T-helper 17 cell (primary cell): Measurements from ENCODE around the gene CNNM3. TPM values are rescaled to one million over a fixed set of nuclear protein-coding genes. Genes with fewer than 3 reads are reported as not detected.

Experiments
- ATAC-seq: fragments of 150-1000 bp; cut with Tn5 transposase; 2 replicates; pipeline ENCODE4 v1.10.0; 2021; ENCODE audit warnings: mild to moderate bottlenecking, moderate library complexity
- DNase-seq, 3 donors: peaks; one replicate each; pipeline versions ENCODE4 v3.0.0 to v3.0.0-alpha.2; 2020 to 2021
- H3K9me3 ChIP-seq: one replicate; pipeline ENCODE4 v1.7.0; 2013; ENCODE audit warnings: low read length, mild to moderate bottlenecking; ENCODE audit not compliant: control insufficient read depth, poor library complexity, severe bottlenecking
- H3K27ac Mint-ChIP-seq: one replicate; pipeline ENCODE4 v1.8.0; 2022; ENCODE audit warnings: mild to moderate bottlenecking, moderate library complexity, mixed read lengths
- H3K27me3 Mint-ChIP-seq: one replicate; pipeline ENCODE4 v1.8.0; 2022; ENCODE audit warnings: mixed read lengths
- H3K36me3 Mint-ChIP-seq: one replicate; pipeline ENCODE4 v1.8.0; 2022; ENCODE audit warnings: low read depth, mixed read lengths
- H3K4me1 Mint-ChIP-seq: one replicate; pipeline ENCODE4 v1.8.0; 2022; ENCODE audit warnings: mild to moderate bottlenecking, mixed read lengths
- H3K4me3 Mint-ChIP-seq: one replicate; pipeline ENCODE4 v1.8.0; 2022; ENCODE audit warnings: mild to moderate bottlenecking, moderate library complexity, mixed read lengths
- total RNA-seq, 4 donors: library from RNA in 2 of 4; stranded (reverse) in 2 of 4; gene quantifications; one replicate each; pipeline ENCODE4 v1.2.3 and lab custom pipeline; 2022 to 2026

The CNNM3 gene
- total RNA-seq, 2 donors from 2014 or later, result 30.8 to 39.5 TPM

- Mint-ChIP-seq H3K4me3 (peak within 1 kb of the TSS; percentile 90), H3K4me1 (peaks cover 23% of the 10 kb centered on the region), H3K27ac (peak within 1 kb of the TSS; percentile 92)
Measured at GRCh38 chr2:96869822-96870625, 54.0 kb downstream of the CNNM3 start, which contains the start of gene SEMA4C. SEMA4C (minus strand) TSS chr2:96870080; CDS start chr2:96867886, 2,194 bp downstream.

GRCh38 chr2:96870626-96871255 lies 54.7 kb downstream of the CNNM3 start:
- H3K27me3 Mint-ChIP-seq, result no peaks in the 10 kb centered on the region
- H3K36me3 Mint-ChIP-seq, result no peaks in the 10 kb centered on the region
- H3K27ac Mint-ChIP-seq, result peak overlapping the region; percentile 92
- ATAC-seq, result peak; percentile 72
- DNase-seq, result peak; percentile 36 to 54 (median 44)
- H3K4me3 Mint-ChIP-seq, result peak overlapping the region; percentile 90
- H3K4me1 Mint-ChIP-seq, result peaks cover 27% of the 10 kb centered on the region
- H3K9me3 ChIP-seq, result no peaks in the 10 kb centered on the region

More at GRCh38 chr2:96869822-96870625, 54.0 kb downstream of the CNNM3 start, which contains the start of gene SEMA4C:
- no peaks in the 10 kb centered on the region for H3K36me3 Mint-ChIP-seq
- no peaks in the 10 kb centered on the region for H3K27me3 Mint-ChIP-seq
- H3K9me3 ChIP-seq, result no peaks in the 10 kb centered on the region
- ATAC-seq (peak; percentile 57), DNase-seq (peak; percentile 51 to 60 (median 57))

- DNase-seq (no peak), ATAC-seq (no peak)
- no peak overlapping the region for H3K4me3 Mint-ChIP-seq
- peak overlapping the region; percentile 91 for H3K27ac Mint-ChIP-seq
- H3K4me1 Mint-ChIP-seq, result peaks cover 24% of the 10 kb centered on the region
- H3K9me3 ChIP-seq, result no peaks in the 10 kb centered on the region
- H3K36me3 Mint-ChIP-seq, result no peaks in the 10 kb centered on the region
- no peaks in the 10 kb centered on the region for H3K27me3 Mint-ChIP-seq
Measured at GRCh38 chr2:96872591-96873349, 56.7 kb downstream of the CNNM3 start.

GRCh38 chr2:96873651-96874096 lies 57.6 kb downstream of the CNNM3 start:
- peak overlapping the region; percentile 91 for H3K27ac Mint-ChIP-seq
- H3K27me3 Mint-ChIP-seq, result no peaks in the 10 kb centered on the region
- peaks cover 19% of the 10 kb centered on the region for H3K4me1 Mint-ChIP-seq
- H3K4me3 Mint-ChIP-seq, result no peak overlapping the region
- DNase-seq, result no peak
- no peaks in the 10 kb centered on the region for H3K9me3 ChIP-seq
- H3K36me3 Mint-ChIP-seq, result no peaks in the 10 kb centered on the region
- no peak for ATAC-seq

- DNase-seq (no peak), ATAC-seq (peak; percentile 50)
- no peaks in the 10 kb centered on the region for H3K9me3 ChIP-seq
- peak overlapping the region; percentile 91 for H3K27ac Mint-ChIP-seq
- peaks cover 19% of the 10 kb centered on the region for H3K4me1 Mint-ChIP-seq
- H3K36me3 Mint-ChIP-seq, result no peaks in the 10 kb centered on the region
- no peaks in the 10 kb centered on the region for H3K27me3 Mint-ChIP-seq
- H3K4me3 Mint-ChIP-seq, result peak overlapping the region; percentile 43
Measured at GRCh38 chr2:96874198-96874831, 58.2 kb downstream of the CNNM3 start.

GRCh38 chr2:96875498-96876268 lies 59.6 kb downstream of the CNNM3 start:
- Mint-ChIP-seq H3K27me3 (no peaks in the 10 kb centered on the region), H3K27ac (peak overlapping the region; percentile 91), H3K36me3 (no peaks in the 10 kb centered on the region), H3K4me1 (peaks cover 17% of the 10 kb centered on the region), H3K4me3 (no peak overlapping the region)
- H3K9me3 ChIP-seq, result no peaks in the 10 kb centered on the region
- DNase-seq (no peak), ATAC-seq (no peak)

GRCh38 chr2:96876269-96877041 lies 60.4 kb downstream of the CNNM3 start:
- ATAC-seq (no peak), DNase-seq (no peak)
- Mint-ChIP-seq H3K27me3 (no peaks in the 10 kb centered on the region), H3K36me3 (no peaks in the 10 kb centered on the region), H3K4me1 (peaks cover 13% of the 10 kb centered on the region), H3K4me3 (no peak overlapping the region), H3K27ac (peak overlapping the region; percentile 91)
- H3K9me3 ChIP-seq, result no peaks in the 10 kb centered on the region

- Mint-ChIP-seq H3K4me1 (peaks cover 13% of the 10 kb centered on the region), H3K36me3 (no peaks in the 10 kb centered on the region), H3K27me3 (no peaks in the 10 kb centered on the region), H3K27ac (peak overlapping the region; percentile 91), H3K4me3 (no peak overlapping the region)
- DNase-seq (no peak), ATAC-seq (no peak)
- H3K9me3 ChIP-seq, result no peaks in the 10 kb centered on the region
Measured at GRCh38 chr2:96877042-96877451, 61.0 kb downstream of the CNNM3 start.

- no peak for DNase-seq
- no peaks in the 10 kb centered on the region for H3K36me3 Mint-ChIP-seq
- H3K4me1 Mint-ChIP-seq, result peaks cover 13% of the 10 kb centered on the region
- no peak for ATAC-seq
- no peaks in the 10 kb centered on the region for H3K9me3 ChIP-seq
- H3K4me3 Mint-ChIP-seq, result no peak overlapping the region
- H3K27ac Mint-ChIP-seq, result peak overlapping the region; percentile 91
- no peaks in the 10 kb centered on the region for H3K27me3 Mint-ChIP-seq
Measured at GRCh38 chr2:96877631-96878092, 61.6 kb downstream of the CNNM3 start.

- Mint-ChIP-seq H3K27ac (peak overlapping the region; percentile 91), H3K27me3 (no peaks in the 10 kb centered on the region), H3K36me3 (no peaks in the 10 kb centered on the region), H3K4me3 (no peak overlapping the region), H3K4me1 (peaks cover 13% of the 10 kb centered on the region)
- no peak for DNase-seq
- H3K9me3 ChIP-seq, result no peaks in the 10 kb centered on the region
- ATAC-seq, result no peak
Measured at GRCh38 chr2:96878171-96878570, 62.1 kb downstream of the CNNM3 start.

- H3K9me3 ChIP-seq, result no peaks in the 10 kb centered on the region
- ATAC-seq (no peak), DNase-seq (no peak)
- no peaks in the 10 kb centered on the region for H3K36me3 Mint-ChIP-seq
- peaks cover 13% of the 10 kb centered on the region for H3K4me1 Mint-ChIP-seq
- no peak overlapping the region for H3K27ac Mint-ChIP-seq
- H3K4me3 Mint-ChIP-seq, result no peak overlapping the region
- no peaks in the 10 kb centered on the region for H3K27me3 Mint-ChIP-seq
Measured at GRCh38 chr2:96878796-96879544, 62.9 kb downstream of the CNNM3 start.
